Upper lobe of left lung (tissue), 4 donors: ENCODE measurements around the gene ADCK2.

Experiments
- EP300 ChIP-seq, 4 donors: sonication (generic); formaldehyde crosslinking; IDR thresholded peaks; one replicate each; pipeline ENCODE4 v1.5.1; 2017; ENCODE audit warnings: antibody characterized with exemption in 4 of 4, control low read depth in 2 of 4
- POLR2A ChIP-seq, 4 donors: fragments of 450-650 bp; IDR thresholded peaks; one replicate each; pipeline ENCODE4 v1.5.1; 2016 to 2017; ENCODE audit warnings: antibody characterized with exemption in 4 of 4, mild to moderate bottlenecking in 2 of 4

GRCh38 chr7:140673774-140674155, 1.0 kb downstream of the ADCK2 start:
- TF ChIP-seq EP300 (IDR thresholded peaks at IDR 0.05): no peak
- no peak for TF ChIP-seq POLR2A (IDR thresholded peaks at IDR 0.05)
